IMR-90 (cell line): Measurements from ENCODE around the gene KLRC1. TPM values are rescaled to one million over a fixed set of nuclear protein-coding genes. Genes with fewer than 3 reads are reported as not detected.

Experiments
- ATAC-seq: fragments of 200-7000 bp; cut with Tn5 transposase; 2 replicates; pipeline ENCODE4 v1.9.1; 2020; ENCODE audit warnings: low read depth, mild to moderate bottlenecking, moderate library complexity
- BruUV-seq: library from RNA; stranded (reverse); fragments of 400-500 nt; replicated peaks from 2 replicates; lab custom pipeline; 2021; lab: Mats Ljungman, UMichigan
- CTCF ChIA-PET: fragments of 300-600 bp; formaldehyde crosslinking; extraction: SDS; loops from one replicate; lab custom pipeline; 2021; ENCODE audit warnings: antibody characterized with exemption; lab: Yijun Ruan, JAX
- POLR2A ChIA-PET: fragments of 300-600 bp; sonication (Branson Sonifier 250); formaldehyde crosslinking; loops from one replicate; lab custom pipeline; 2022; ENCODE audit warnings: antibody characterized with exemption; ENCODE audit not compliant: unreplicated experiment; lab: Charles Lee
- DNase-seq: peaks from one replicate; pipeline ENCODE4 v3.0.0; 2013
- H2AFZ ChIP-seq: replicated peaks from 2 replicates; pipeline ENCODE3; 2013; ENCODE audit warnings: low read length, mild to moderate bottlenecking; ENCODE audit not compliant: poor library complexity
- H2AK5ac ChIP-seq: 2 replicates; pipeline ENCODE4 v1.6.1; 2013; ENCODE audit warnings: low read depth, low read length, inconsistent platforms
- H2AK9ac ChIP-seq: replicated peaks from 2 replicates; pipeline ENCODE3; 2013; ENCODE audit warnings: mild to moderate bottlenecking, low read depth, low read length, moderate library complexity; ENCODE audit not compliant: poor library complexity
- H2BK120ac ChIP-seq: 2 replicates; pipeline ENCODE4 v1.6.1; 2013; ENCODE audit warnings: low read depth, low read length, inconsistent platforms
- H2BK15ac ChIP-seq: 3 replicates; pipeline ENCODE4 v1.6.1; 2013; ENCODE audit warnings: low read depth, low read length, inconsistent platforms
- H2BK20ac ChIP-seq: 2 replicates; pipeline ENCODE4 v1.6.1; 2013; ENCODE audit warnings: low read depth, mild to moderate bottlenecking, inconsistent platforms, low read length, moderate library complexity
- H2BK5ac ChIP-seq: 2 replicates; pipeline ENCODE4 v1.6.1; 2013; ENCODE audit warnings: mild to moderate bottlenecking, low read depth, low read length, inconsistent platforms; ENCODE audit not compliant: poor library complexity, severe bottlenecking
- H3K14ac ChIP-seq: replicated peaks from 2 replicates; pipeline ENCODE4 v1.6.1; 2013; ENCODE audit warnings: low read depth, low read length, inconsistent platforms
- H3K18ac ChIP-seq: 2 replicates; pipeline ENCODE4 v1.6.1; 2013; ENCODE audit warnings: low read depth, low read length, control low read depth
- H3K23ac ChIP-seq: 2 replicates; pipeline ENCODE4 v1.6.1; 2013; ENCODE audit warnings: low read depth, low read length, inconsistent platforms
- H3K27ac ChIP-seq: 2 replicates; pipeline ENCODE4 v1.5.1; 2013; ENCODE audit warnings: mild to moderate bottlenecking, control low read depth, low read length; ENCODE audit not compliant: insufficient read depth
- H3K27me3 ChIP-seq: 2 replicates; pipeline ENCODE4 v1.6.1; 2013; ENCODE audit warnings: low read length; ENCODE audit not compliant: control insufficient read depth, insufficient read depth
- H3K36me3 ChIP-seq: 2 replicates; pipeline ENCODE4 v1.6.1; 2013; ENCODE audit warnings: low read length, mixed read lengths; ENCODE audit not compliant: control insufficient read depth, insufficient read depth
- H3K4ac ChIP-seq: 2 replicates; pipeline ENCODE4 v1.6.1; 2013; ENCODE audit warnings: low read depth, low read length, inconsistent platforms
- H3K4me1 ChIP-seq: 2 replicates; pipeline ENCODE4 v1.6.1; 2013; ENCODE audit warnings: low read length, mixed read lengths; ENCODE audit not compliant: control insufficient read depth, insufficient read depth
- H3K4me2 ChIP-seq: 2 replicates; pipeline ENCODE4 v1.6.1; 2013; ENCODE audit warnings: low read depth, mild to moderate bottlenecking, control low read depth, low read length, moderate library complexity
- H3K4me3 ChIP-seq: 2 replicates; pipeline ENCODE4 v1.5.1; 2013; ENCODE audit warnings: low read depth, mild to moderate bottlenecking, control low read depth, low read length, moderate library complexity; ENCODE audit not compliant: insufficient read depth
- H3K56ac ChIP-seq: 2 replicates; pipeline ENCODE4 v1.6.1; 2013; ENCODE audit warnings: low read length, inconsistent platforms; ENCODE audit not compliant: insufficient read depth; ENCODE audit errors: extremely low read depth
- H3K79me1 ChIP-seq, 2 experiments: 2 replicates each; pipeline ENCODE4 v1.6.1; 2013; ENCODE audit warnings: low read length in 2 of 2, inconsistent platforms in 1 of 2, low read depth in 1 of 2
- H3K9ac ChIP-seq: 2 replicates; pipeline ENCODE4 v1.6.1; 2013; ENCODE audit warnings: low read depth, low read length, control low read depth
- H3K9me1 ChIP-seq: 2 replicates; pipeline ENCODE4 v1.6.1; 2013; ENCODE audit warnings: low read length, inconsistent platforms; ENCODE audit not compliant: insufficient read depth
- H3K9me3 ChIP-seq: 2 replicates; pipeline ENCODE4 v1.6.1; 2013; ENCODE audit warnings: low read length; ENCODE audit not compliant: control insufficient read depth, insufficient read depth
- H4K20me1 ChIP-seq: 2 replicates; pipeline ENCODE4 v1.6.1; 2013; ENCODE audit warnings: low read length, inconsistent platforms; ENCODE audit not compliant: insufficient read depth
- H4K5ac ChIP-seq: 2 replicates; pipeline ENCODE4 v1.6.1; 2013; ENCODE audit warnings: mild to moderate bottlenecking, low read depth, low read length, control low read depth
- H4K8ac ChIP-seq, 2 experiments: 2 replicates each; pipeline ENCODE4 v1.6.1; 2013; ENCODE audit warnings: low read depth in 2 of 2, low read length in 2 of 2, control low read depth in 1 of 2, inconsistent platforms in 1 of 2
- H4K91ac ChIP-seq: 2 replicates; pipeline ENCODE4 v1.6.1; 2013; ENCODE audit warnings: low read depth, low read length, inconsistent platforms; ENCODE audit not compliant: insufficient read depth
- BHLHE40 ChIP-seq: fragments of 150-350 bp; IDR thresholded peaks from 2 replicates; pipeline ENCODE4 v1.6.1; 2016; ENCODE audit warnings: mild to moderate bottlenecking, low read depth, low read length
- CEBPB ChIP-seq: IDR thresholded peaks from 2 replicates; pipeline ENCODE4 v1.6.1; 2012; ENCODE audit warnings: low read depth, low read length, improper control_type of control experiment
- CHD1 ChIP-seq: IDR thresholded peaks from 2 replicates; pipeline ENCODE4 v1.6.1; 2012; ENCODE audit warnings: low read depth, low read length, improper control_type of control experiment
- CTCF ChIP-seq: conservative IDR thresholded peaks from 2 replicates; pipeline ENCODE4 v1.5.1; 2012; ENCODE audit warnings: mild to moderate bottlenecking, low read depth, low read length, improper control_type of control experiment
- ELK1 ChIP-seq: fragments of 150-350 bp; IDR thresholded peaks from 2 replicates; pipeline ENCODE4 v1.6.1; 2016; ENCODE audit warnings: low read depth, mild to moderate bottlenecking, low read length, moderate library complexity, borderline replicate concordance
- FOS ChIP-seq: fragments of 150-350 bp; IDR thresholded peaks from 2 replicates; pipeline ENCODE4 v1.6.1; 2016; ENCODE audit warnings: low read depth, low read length
- MAFK ChIP-seq: IDR thresholded peaks from 2 replicates; pipeline ENCODE4 v1.6.1; 2012; ENCODE audit warnings: low read depth, low read length, improper control_type of control experiment
- MAZ ChIP-seq: IDR thresholded peaks from 2 replicates; pipeline ENCODE4 v1.6.1; 2012; ENCODE audit warnings: low read depth, mild to moderate bottlenecking, low read length, improper control_type of control experiment, moderate library complexity, borderline replicate concordance
- MXI1 ChIP-seq: IDR thresholded peaks from 2 replicates; pipeline ENCODE4 v1.6.1; 2012; ENCODE audit warnings: low read depth, mild to moderate bottlenecking, low read length, moderate library complexity, borderline replicate concordance
- NFE2L2 ChIP-seq: fragments of 150-350 bp; IDR thresholded peaks from 2 replicates; pipeline ENCODE4 v1.6.1; 2016; ENCODE audit warnings: low read depth, mild to moderate bottlenecking, low read length
- POLR2A ChIP-seq: IDR thresholded peaks from 2 replicates; pipeline ENCODE4 v1.6.1; 2012; ENCODE audit warnings: mild to moderate bottlenecking, low read depth, low read length
- RAD21 ChIP-seq: IDR thresholded peaks from 2 replicates; pipeline ENCODE4 v1.6.1; 2012; ENCODE audit warnings: low read length, improper control_type of control experiment
- RCOR1 ChIP-seq: IDR thresholded peaks from 2 replicates; pipeline ENCODE4 v1.6.1; 2012; ENCODE audit warnings: mild to moderate bottlenecking, low read length, improper control_type of control experiment; ENCODE audit not compliant: insufficient replicate concordance
- RFX5 ChIP-seq: IDR thresholded peaks from 2 replicates; pipeline ENCODE4 v1.8.0; 2012; ENCODE audit warnings: low read depth, mild to moderate bottlenecking, low read length, moderate library complexity
- SMC3 ChIP-seq: fragments of 150-350 bp; IDR thresholded peaks from 2 replicates; pipeline ENCODE4 v1.6.1; 2016; ENCODE audit warnings: low read depth, mild to moderate bottlenecking, antibody characterized with exemption, low read length, moderate library complexity
- USF2 ChIP-seq: fragments of 150-350 bp; IDR thresholded peaks from 2 replicates; pipeline ENCODE4 v1.6.1; 2017; ENCODE audit warnings: mild to moderate bottlenecking, antibody characterized with exemption, low read length, low read depth
- WGBS, 2 experiments: methylation state at CpG; one replicate each; pipeline versions ENCODE4 v1.1.5 to v1.1.7; 2013; ENCODE audit warnings: missing lambda C conversion rate in 2 of 2; ENCODE audit not compliant: insufficient read length in 1 of 2; ENCODE audit errors: extremely low coverage in 2 of 2; 5-methylcytosine and 5-hydroxymethylcytosine counted together
- dilution Hi-C: fragments of 300-500 bp; cut with HindIII; formaldehyde crosslinking; loops from one replicate; pipeline ENCODE4 v1.14.3; 2018; ENCODE audit warnings: low sequenced_read_pairs; ENCODE audit not compliant: unreplicated experiment
- in situ Hi-C: fragments of 300-500 bp; cut with MboI; formaldehyde crosslinking; loops from 3 replicates; pipeline ENCODE4 v1.14.3; 2019; ENCODE audit warnings: low sequenced_read_pairs, inconsistent platforms, mixed read lengths
- intact Hi-C: fragments of 100-400 bp; cut with micrococcal nuclease; formaldehyde crosslinking; loops from 2 replicates; pipeline ENCODE4 v1.10.0; 2022
- polyA plus RNA-seq, 3 experiments: library from polyadenylated mRNA; depleted of rRNA; stranded (reverse); fragments of >200 nt; gene quantifications; 2 replicates each; pipeline ENCODE4 v1.2.3, GENCODE V29; 2012; ENCODE audit warnings: low replicate concordance in 1 of 3
- total RNA-seq: library from RNA; depleted of rRNA; stranded (reverse); fragments of >200 nt; gene quantifications from 2 replicates; pipeline ENCODE4 v1.2.3, GENCODE V29; 2012

Gene KLRC1
- total and polyA plus RNA-seq, 2 of the 4 experiments (the other 2 are of a cell fraction), result not detected

- no peaks in the 10 kb centered on the region for H3K9me1 ChIP-seq
- H2AFZ ChIP-seq, result no peak overlapping the region
- H2BK20ac ChIP-seq, result no peak overlapping the region
- intact Hi-C loops, result no loop called here
- POLR2A ChIA-PET, result interaction anchor here (0.6 kb wide), 1 partner anchor 1307 kb away, joined by 4 read pairs; no protein-coding TSS in a partner anchor
- DNase-seq (no peak), ATAC-seq (no peak)
- no peaks in the 10 kb centered on the region for H4K20me1 ChIP-seq
- H2AK5ac ChIP-seq, result no peak overlapping the region
- H3K18ac ChIP-seq, result no peak overlapping the region
- no peak for TF ChIP-seq CHD1
- no peak for TF ChIP-seq POLR2A
- TF ChIP-seq MAZ, result no peak
- TF ChIP-seq FOS, result no peak
- TF ChIP-seq USF2, result no peak
- TF ChIP-seq MXI1, result no peak
- TF ChIP-seq NFE2L2, result no peak
- TF ChIP-seq CTCF, result no peak
- no peak for TF ChIP-seq BHLHE40
- no peak for TF ChIP-seq RAD21
- no peak for TF ChIP-seq ELK1
- TF ChIP-seq CEBPB, result no peak
- TF ChIP-seq MAFK, result no peak
- TF ChIP-seq RFX5, result no peak
- TF ChIP-seq RCOR1, result no peak
- TF ChIP-seq SMC3, result no peak
- H4K5ac ChIP-seq, result no peak overlapping the region
- no peak overlapping the region for H3K14ac ChIP-seq
- no peak overlapping the region for H3K4ac ChIP-seq
- no TSS peak for BruUV-seq
- H3K9ac ChIP-seq, result no peak overlapping the region
- no peak overlapping the region for H2BK15ac ChIP-seq
- H3K56ac ChIP-seq, result no peak overlapping the region
- dilution Hi-C loops, result no loop called here
- no peaks in the 10 kb centered on the region for H3K4me1 ChIP-seq
- H3K36me3 ChIP-seq, result no peaks in the 10 kb centered on the region
- H3K79me1 ChIP-seq, result no peaks in the 10 kb centered on the region
- no peak overlapping the region for H3K27ac ChIP-seq
- WGBS, 2 experiments, result no CpG with 5 or more reads among the region's 2 CpGs
- H4K91ac ChIP-seq, result no peak overlapping the region
- H2BK120ac ChIP-seq, result no peak overlapping the region
- no peak overlapping the region for H3K4me2 ChIP-seq
- no peak overlapping the region for H4K8ac ChIP-seq
- peaks cover 6% of the 10 kb centered on the region for H3K27me3 ChIP-seq
- no peak overlapping the region for H3K4me3 ChIP-seq
- no peaks in the 10 kb centered on the region for H3K9me3 ChIP-seq
- in situ Hi-C loops, result no loop called here
- no peak overlapping the region for H2AK9ac ChIP-seq
- H2BK5ac ChIP-seq, result no peak overlapping the region
- H3K23ac ChIP-seq, result no peak overlapping the region
- CTCF ChIA-PET, result no interaction called here
Observed at GRCh38 chr12:10497602-10498001, 44.4 kb upstream of the KLRC1 start.
